Measurements from ENCODE around the gene IFIT5.
A peak's percentile ranks its signal among the peaks of the same experiment; 100 is the strongest.
"Not testable (repeated sequence)": the region's sequence is repeated elsewhere in the genome, so short reads cannot be mapped to it uniquely, and the experiment has no call there.

Gene IFIT5, protein sequence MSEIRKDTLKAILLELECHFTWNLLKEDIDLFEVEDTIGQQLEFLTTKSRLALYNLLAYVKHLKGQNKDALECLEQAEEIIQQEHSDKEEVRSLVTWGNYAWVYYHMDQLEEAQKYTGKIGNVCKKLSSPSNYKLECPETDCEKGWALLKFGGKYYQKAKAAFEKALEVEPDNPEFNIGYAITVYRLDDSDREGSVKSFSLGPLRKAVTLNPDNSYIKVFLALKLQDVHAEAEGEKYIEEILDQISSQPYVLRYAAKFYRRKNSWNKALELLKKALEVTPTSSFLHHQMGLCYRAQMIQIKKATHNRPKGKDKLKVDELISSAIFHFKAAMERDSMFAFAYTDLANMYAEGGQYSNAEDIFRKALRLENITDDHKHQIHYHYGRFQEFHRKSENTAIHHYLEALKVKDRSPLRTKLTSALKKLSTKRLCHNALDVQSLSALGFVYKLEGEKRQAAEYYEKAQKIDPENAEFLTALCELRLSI

DNA sequence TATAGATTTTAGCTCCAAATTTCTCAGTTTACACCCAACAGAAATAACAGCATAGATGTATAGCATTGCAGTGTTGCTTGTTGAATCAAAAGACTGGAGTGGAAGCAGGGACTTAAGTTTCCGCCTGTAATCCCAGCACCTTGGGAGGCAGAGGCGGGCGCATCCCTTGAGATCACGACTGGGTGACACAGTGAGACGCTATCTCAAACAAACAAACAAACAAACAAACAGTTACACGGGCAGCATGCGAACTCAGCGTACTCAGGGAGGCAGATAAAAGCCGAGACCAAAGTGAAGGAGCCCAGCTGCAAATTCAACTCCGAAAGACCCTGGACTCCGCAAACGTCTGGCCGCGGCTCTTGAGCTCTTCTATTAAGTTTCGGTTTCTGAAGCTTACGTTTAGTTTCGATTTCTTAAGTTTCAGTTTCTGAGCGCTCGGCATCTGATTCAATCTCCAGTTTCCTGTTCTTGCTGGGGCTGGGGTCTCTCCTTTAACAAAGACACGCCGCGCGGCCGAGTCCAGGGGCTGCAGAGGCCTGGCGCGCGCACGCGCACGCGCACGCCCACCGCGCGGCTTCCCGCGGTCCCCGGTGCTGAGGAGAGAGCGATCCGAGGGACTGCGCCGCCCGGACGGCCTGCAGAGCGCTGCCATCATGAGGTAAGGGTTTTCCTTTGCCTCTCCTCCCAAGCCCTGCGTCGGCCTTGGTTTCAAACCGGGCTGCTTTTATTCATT lies at the start of gene IFIT5:
Gene IFIT5, plus strand, starts transcription at position 423 of the 733 bp plus-strand sequence. Its CDS starts 231 bp downstream, at position 654.
- DNase-seq: peak; percentile 65

DNA sequence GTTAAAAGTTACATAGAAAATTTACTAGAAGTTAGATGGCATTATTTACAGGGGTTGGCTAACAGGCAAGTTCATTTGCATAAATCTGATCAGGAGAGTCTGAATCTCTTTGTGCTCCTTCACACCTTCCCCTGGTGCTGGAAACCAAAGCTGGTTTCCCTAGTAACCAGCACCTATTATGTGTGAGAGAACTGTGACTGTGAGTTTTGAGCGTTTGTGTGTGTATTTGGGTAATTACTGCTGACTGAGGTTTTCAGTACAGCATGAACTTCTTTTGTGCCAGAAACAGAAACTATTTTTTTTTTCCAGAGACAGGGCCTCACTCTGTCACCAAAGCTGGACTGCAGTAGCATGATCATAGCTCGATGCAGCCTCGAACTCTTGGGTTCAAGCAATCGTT lies 46.8 kb upstream of the IFIT5 start:
- no peak for DNase-seq

DNA sequence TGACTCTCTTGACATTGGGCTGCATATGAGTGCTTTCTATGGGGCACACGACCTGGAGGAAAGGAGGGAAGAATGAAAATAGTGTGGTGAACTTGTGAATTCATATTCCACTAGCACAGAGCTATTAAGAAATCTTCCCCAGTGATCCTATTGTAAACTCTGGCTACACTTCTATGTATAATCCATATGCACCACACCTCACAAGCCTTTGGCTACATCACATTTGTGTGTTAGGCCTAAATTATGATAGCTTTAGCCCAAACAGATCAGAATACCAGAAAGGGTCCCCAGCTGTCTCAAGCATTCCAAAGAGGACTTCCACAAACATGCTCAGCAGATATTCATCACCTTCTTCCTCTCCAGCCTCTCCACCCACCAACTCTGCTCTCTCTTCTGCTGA lies 46.2 kb upstream of the IFIT5 start:
- DNase-seq: no peak

DNA sequence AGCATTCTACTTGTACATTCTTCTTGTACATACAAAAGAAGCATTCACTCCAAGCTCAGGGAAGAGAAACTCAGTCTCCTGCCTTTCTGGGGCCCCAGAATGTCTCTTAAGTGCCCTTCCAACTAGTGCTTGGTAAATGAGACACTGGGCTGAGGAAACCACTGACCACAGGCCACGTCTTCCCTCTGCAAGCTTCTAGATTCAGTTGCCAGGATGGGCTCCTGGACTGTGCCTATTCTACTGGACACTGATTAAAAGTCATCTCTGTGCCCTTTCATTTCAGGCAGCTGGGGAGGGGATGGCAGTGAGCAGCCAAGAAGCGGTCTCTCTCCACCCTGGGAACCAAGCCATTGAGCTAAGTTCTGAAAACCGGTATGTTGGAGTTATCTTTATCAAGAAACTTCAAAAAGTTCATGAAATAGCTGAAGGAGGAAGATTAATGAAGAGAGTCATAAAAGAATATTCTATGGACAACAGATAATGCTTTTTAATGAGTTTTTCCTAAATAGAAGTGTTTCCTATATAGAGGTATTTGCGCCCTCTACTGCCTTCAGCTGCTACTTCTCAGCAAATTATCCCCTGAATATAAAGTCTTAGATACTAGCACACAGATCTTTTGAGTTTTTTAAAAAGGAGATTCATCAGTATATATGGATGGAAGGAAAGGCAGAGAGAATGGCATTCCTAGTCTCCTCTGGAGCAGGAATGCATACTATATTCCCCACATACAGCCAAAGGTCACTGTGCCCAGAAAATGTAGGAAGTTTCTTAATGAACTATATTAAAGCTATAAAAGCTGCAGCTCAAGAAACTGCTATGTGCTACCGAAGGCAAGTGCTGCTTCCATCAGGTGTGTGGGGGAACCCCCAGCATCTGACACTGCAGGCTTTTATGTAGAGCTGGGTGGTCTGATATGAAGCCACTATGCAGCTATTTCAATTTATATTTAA lies 44.9 kb upstream of the IFIT5 start:
- DNase-seq: no peak

DNA sequence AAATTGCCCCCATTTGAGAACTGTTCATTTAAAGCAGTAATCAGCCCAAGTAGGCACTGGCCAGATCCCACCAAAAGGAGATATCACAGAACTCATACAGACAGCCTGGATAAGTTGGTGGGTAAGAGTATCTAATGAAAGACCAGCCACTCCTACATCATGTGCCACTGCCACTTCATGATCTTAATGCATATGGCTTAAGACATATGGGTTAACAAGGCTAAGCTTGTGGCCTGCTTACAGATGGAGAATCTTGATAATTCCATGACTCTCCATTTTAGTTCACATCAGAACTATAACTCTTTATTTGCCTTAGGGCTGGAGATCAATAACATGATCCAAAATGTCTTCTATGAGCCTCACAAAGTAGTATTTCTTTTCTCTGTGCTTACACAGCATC lies 43.3 kb upstream of the IFIT5 start:
- DNase-seq: no peak

DNA sequence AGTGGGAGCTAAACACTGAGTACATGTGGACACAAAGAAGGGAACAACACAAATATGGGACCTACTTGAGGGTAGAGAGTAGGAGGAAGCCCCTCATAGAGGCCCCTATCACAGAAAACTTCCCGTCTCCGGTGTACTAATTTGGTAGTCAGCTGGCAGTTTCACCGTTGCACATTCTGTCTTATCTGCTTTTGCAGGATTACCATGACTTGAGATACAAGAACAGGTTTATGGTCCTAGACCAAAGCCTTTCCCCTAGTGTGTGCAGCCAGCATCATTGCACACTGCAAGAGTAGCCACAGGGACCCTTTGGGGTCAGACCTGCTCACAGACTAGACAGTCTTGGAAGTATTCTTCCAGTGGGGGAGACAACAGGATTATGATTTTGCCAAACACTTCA lies 42.4 kb upstream of the IFIT5 start:
- no peak for DNase-seq

DNA sequence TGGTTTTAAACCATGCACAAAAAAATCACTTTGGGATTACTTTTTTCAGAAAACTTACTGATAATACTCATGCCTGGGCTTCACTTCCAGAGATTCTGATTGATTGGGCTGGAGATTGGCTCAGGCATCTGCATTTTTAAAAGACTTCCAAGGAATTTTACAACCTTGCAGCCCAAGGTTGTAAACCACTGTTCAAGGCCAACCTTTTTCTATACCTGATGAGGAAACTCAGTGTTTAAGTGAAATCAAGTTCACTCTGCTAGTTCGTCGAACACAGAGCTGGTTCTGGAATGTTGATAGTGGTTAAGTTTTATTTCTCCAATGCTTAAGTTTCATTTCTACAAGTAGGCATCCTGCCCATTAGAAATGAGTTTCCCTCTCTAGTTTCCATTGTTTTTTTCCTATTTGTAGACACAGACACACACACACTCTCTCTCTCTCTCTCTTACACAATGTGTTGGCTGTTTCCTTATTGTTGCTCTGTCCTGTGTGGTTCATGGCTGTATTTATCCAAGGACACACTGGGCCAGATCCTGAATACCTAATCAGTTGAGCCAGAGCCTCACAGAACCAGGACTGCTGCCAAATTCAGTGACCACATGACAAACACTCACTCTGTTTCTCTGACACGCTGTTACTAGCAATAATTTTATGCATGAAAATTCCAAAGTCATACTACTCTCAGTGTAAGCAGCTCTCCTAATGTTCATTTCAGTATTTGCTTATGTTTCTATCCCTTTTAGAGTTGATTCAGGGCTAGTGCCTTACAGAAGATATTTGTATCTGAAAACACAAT lies 40.3 kb upstream of the IFIT5 start:
- DNase-seq: no peak

DNA sequence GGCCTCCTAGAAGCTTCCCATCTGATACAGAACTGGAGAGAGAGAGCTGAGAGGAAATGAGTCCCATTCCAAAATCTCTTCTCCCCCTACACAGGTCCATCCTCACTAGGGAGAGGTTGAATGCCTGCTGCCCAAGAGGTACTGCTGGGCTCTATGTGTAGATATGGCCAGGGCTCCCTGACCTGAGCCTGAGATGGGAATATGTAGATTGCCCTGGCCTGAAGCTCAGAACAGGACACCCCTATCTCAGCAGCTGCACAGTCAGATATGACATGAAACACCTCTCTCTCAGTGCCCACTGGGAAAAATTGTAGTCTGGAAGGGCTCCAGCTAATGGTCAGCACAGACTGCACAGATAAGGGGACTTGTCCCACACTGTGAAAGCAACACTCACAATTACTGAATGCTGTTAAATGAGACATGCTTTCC lies 39.6 kb upstream of the IFIT5 start:
- DNase-seq: no peak

DNA sequence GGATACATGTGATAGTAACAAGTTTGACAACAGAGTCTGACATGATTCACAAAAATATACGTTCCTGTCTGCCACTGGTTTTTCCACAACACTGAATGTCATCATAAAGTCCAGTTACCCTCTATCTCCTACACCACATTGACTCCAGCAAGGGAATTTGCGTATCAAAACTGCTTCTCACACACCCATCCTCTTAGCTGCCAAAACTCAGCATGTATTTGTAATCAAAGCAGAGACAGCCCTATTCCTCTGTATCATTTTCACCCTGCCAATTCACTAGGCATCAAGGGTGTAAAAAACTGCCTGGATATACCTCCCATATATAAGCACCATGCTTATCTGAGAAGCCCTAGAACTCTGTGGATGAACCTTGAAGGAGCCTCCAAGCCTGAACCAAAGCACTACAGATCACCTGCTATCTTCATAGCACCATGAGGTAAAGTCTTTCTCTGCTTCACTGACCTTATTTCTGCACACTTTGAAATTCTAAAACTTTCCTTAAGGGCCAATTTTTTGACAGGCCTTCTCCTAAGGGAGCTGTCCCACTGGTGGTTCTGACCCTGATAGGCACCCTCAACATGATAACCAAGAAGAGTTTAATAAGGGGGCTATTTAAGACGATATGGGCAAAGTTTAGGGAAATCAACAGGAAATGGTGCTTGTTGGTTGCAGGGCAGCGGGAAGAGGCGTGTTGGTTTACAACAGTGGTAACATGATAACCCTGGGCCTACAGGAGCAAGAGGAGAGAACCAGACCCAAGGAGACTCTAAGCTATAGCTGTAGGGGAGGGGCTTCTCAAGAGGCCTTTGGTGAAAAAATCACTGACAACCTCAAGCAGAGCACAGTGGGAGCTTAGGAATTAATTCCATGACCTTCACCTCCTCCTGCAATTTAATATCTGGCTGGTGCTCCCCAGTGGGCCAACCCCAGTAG lies 36.4 kb upstream of the IFIT5 start, which contains the start of gene IFIT1B:
Gene IFIT1B, plus strand, starts transcription at position 352 of the 933 bp plus-strand sequence. Its CDS starts 80 bp downstream, at position 432.
- no peak for DNase-seq

DNA sequence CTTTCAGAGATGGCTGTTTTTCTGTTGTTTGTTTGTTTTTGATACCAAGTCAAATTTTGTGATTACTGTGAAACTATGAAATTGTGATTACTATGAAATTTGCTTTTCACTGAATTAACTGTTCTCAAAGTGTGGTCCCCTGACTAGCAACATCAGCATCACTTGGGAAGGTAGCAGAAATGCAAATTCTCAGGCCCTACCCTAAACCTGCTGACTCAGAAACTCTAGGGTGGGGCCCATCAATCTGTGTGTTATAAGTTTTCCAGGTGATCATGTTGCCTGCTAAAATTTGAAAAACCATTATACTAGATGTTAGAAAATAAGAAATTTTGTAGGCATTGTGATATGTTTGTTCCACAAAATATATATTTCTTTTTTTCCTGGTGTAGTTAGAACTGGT lies 35.3 kb upstream of the IFIT5 start:
- DNase-seq: no peak

DNA sequence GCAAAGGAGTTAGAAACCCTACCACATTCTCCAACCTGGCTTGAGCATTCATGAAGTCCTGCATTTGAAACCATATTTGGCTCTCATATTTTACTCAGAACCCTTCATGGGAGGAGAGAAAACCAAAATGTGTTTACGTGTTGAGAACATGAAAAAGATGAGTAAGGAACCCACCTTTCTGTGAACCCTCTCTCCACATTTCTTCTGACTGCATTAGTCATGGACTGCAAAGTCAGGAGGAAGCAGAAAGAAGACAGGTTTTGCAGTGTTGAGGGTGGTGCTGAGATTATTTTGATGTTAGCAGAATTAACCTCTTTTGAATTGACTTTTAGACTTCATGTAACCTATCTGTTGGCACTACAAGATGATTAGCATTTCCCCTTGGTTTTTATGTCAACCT lies 31.6 kb upstream of the IFIT5 start:
- DNase-seq: no peak

DNA sequence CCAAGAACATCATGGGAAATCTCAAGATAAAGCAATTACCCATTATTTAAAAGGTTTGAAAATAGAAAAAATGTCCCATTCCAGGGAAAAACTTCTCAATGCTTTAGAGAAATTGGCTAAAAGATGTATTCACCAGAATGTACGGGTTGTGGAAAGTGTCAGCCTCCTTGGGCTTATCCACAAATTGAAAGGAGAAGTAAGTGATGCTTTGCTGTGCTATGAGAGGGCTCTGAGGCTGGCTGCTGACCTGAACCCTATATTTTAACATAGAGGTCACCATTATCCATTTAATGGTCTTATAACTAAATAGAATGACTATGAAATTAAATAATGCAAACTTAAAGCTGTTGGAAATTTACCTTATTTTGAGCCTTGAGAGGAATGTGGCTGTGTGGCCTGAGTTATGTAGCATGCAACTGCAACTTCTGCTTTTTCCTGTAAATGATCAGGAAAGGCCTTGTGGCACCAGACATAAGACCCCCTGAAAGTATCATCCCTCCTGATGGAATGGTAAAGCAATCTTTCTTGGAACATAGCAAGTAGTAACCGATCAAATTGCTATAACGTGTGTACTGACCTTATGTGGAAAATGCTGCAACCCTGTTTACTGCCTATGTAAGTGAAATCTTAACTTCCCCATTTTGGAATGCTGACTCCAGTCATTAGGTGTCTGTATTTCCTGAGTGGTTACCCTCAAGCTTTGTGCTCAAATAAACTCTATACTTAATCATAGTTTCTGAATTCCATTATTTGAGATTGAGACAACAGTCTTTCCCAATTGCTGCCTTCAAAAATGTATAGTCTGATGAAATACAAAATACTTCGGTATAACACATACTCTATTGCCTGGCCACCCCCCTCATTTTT lies 29.7 kb upstream of the IFIT5 start:
- DNase-seq: no peak

DNA sequence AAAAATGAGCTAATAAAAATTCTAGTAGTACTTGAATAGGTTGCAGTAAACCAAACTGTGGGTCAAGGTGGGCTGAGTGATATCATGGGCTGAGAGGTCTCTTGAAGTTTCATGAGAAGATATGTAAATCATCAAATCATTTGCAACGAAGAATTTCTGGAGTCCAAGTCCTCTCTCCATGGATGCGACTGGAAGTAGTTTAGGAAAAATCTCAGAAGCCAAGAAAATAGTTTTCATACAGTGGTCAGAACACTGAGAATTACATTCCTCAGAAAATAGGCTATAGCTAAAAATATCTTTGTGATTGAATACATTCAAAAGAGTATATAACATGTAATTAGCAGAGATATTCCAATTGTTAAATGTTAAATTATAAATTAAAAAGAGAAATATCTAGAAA lies 25.6 kb upstream of the IFIT5 start:
- no peak for DNase-seq

DNA sequence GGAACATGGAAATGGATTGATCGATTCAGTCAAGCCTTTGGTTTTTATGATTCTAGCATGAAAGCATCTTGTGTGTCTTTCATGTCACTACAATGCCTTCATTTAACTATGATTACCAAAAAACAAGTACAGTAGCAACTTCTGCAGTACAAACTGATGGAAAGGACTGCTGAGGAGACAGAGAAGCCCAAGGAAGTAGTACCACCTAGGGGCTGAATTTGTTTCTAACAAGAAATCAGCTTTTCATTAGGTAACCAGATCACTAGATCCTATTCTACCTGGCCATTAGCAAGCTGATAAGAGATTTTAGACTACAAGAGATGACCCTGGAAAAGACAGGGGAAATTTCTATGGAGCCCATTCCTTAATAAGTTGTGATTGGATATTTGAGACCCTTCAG lies 25.1 kb upstream of the IFIT5 start:
- DNase-seq: no peak

DNA sequence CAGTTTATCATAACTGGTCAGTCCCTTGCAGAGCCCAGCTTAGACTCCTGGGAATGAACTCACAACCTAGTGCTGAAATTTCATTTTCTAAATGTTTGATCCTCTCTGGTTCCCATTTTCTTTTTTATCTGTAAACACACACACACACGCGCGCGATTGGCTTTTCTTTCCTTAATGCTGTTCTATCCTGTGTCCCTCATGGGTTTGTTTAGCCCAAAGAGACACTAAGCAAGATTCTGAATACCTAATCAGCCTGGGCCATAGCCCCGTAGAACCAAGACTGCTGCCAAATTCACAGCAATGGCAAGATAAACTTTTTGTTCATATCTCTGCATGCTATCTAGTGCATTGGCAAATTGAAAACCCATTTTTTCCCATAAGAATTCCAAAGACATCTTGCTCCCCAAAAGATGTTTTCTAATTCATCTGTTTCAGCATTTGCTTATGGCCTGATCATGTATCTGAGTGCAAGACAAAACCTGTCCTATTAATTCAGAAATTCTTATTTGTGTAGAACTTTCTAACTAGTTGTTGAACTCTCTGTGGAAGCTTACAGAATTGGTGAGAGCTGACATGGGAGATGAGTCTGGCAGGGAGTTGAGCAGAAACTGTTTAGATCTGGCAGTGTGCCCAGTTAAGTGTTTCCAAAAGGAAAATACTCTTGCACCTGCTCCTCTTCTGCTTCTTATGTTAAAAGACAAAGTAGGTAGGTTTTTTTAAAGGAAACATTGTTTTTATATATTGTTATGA lies 23.7 kb upstream of the IFIT5 start:
- DNase-seq: no peak

DNA sequence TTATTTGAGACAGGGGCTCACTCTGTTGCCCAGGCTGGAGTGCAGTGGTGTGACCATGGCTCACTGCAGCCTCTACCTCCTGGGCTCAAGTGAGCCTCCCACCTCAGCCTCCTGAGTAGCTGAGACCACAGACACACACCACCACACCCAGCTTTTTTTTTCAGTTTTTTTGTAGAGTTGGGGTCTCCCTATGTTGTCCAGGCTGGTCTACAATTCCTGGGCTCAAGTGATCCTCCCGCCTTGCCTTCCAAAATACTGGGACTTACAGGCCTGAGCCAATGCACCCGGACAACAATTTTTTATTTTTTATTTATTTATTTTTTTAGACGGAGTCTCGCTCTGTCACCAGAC lies 23.2 kb upstream of the IFIT5 start:
- not testable (repeated sequence) for DNase-seq

DNA sequence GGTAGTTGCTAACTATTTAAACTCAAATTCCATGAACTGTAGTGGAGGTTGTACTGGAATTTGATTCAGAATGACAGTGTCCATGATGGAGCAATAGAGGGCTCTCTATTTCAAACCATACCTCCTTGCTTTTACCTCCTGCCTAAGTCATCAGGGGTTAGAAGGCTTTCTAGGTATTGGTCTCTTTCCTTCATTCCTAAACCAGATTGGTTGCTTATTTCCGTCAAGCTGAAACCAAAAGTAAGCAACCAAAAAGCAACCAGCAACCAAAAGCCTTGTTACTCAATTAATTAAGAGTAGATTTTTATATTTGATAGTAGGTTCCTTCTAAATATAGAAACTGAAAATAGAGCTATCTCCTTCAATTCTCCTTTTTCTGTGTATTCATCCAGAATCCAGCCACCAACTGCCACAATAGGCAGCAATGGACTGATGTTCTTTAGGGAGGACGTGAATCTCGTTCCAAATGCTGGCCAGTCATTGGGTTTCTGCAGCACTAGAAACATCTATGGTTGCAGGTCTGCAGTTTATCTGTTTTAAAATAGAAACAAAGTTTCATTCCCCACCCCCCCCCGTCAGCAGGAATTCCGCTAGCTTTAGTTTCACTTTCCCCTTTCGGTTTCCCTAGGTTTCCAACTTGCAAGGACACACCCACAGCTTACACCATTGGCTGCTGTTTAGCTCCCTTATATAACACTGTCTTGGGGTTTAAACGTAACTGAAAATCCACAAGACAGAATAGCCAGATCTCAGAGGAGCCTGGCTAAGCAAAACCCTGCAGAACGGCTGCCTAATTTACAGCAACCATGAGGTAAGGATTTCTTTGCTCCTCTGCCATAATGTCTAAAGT lies 22.2 kb upstream of the IFIT5 start, which contains the start of gene IFIT1:
Gene IFIT1, plus strand, starts transcription at position 717 of the 850 bp plus-strand sequence. Its CDS starts 90 bp downstream, at position 807.
- DNase-seq: peak; percentile 25

DNA sequence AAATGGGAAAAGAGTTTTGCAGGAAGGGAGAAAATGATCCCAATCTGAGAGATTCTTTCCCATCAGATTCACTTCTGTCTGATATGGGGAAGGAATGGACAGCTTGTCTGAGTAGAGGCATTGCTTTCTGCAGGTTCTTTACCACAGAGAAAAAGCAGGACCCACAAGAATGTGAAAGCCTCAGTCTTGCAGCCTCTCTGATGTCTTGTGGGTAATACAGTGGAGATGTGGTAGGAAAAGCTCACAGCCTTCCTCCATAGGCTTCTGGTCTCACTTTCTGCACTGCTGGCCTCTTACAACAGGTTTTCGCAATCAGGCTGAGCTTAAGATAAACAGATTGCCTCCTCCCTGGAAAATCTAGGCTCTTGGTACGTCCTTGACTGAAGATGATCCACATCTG lies 21.4 kb upstream of the IFIT5 start:
- no peak for DNase-seq
